ENCODE measurements around the gene CDH11. TPM values are rescaled to one million over a fixed set of nuclear protein-coding genes. Genes with fewer than 3 reads are reported as not detected.

Gene CDH11
- total and polyA plus RNA-seq, 10 of the 15 experiments (the other 5 are each of a cell fraction or from before 2014, with no cell fraction given) = 0.31 to 9.7 (median 0.87) TPM

GRCh38 chr16:65042438-65043365 lies 79.2 kb downstream of the CDH11 start (continued):
- TF ChIP-seq GATAD2B (conservative IDR thresholded peaks at IDR 0.05; ENCODE audit: low read depth) = no peak
- no peak for TF ChIP-seq BACH1 (IDR thresholded peaks at IDR 0.05; ENCODE audit: borderline replicate concordance)
- no peak for TF ChIP-seq GABPA (IDR thresholded peaks at IDR 0.05; ENCODE audit: low read depth)
- TF ChIP-seq NFIC (IDR thresholded peaks at IDR 0.05; ENCODE audit: low read depth, low read length) = no peak
- TF ChIP-seq PBX3 (IDR thresholded peaks at IDR 0.05; ENCODE audit: insufficient replicate concordance, low read depth, low read length) = no peak
- no peak for TF ChIP-seq NR2C2 (IDR thresholded peaks at IDR 0.05; ENCODE audit: borderline replicate concordance, control insufficient read depth, insufficient read length, low read depth)
- no peak for TF ChIP-seq USF1 (IDR thresholded peaks at IDR 0.05; ENCODE audit: borderline replicate concordance, extremely low read length, insufficient read depth, low read depth, low read length)
- no peak for TF ChIP-seq WRNIP1 (IDR thresholded peaks at IDR 0.05; ENCODE audit: borderline replicate concordance, low read depth, low read length)
- no peak for TF ChIP-seq CBX3 (IDR thresholded peaks at IDR 0.05; ENCODE audit: borderline replicate concordance, low read depth)
- no peak for TF ChIP-seq TBL1XR1 (IDR thresholded peaks at IDR 0.05; ENCODE audit: low read depth, low read length)
- no peak for TF ChIP-seq ATF7 (IDR thresholded peaks at IDR 0.05; ENCODE audit: low read depth)

Data from GM12878 (cell line).